ENCODE data around the gene CXCR3. TPM values are rescaled to one million over a fixed set of nuclear protein-coding genes. Genes with fewer than 3 reads are reported as not detected.

Gene CXCR3
- total RNA-seq = 10 to 100 TPM; 30.7 to 32.0 TPM

DNA sequence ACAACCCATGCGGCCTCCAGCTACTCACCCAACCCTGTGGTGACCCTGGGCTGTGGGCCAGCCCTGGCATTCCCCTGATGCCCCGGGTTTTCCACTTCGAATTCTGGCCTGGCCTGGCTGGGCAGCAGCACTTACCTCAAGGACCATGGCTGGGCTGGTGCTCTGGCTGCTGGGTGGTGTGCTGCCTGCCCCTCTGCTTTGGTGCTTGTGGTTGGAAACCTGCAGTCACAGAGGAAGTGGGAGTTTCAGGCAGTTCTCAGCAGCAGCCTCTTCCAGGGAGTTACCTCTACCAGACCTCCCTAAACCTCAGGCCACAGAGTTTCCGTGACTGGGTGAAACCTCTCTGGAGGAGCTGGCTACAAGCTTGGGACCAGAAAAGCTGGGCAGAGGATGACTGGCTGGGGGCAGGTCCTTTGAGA lies at the start of gene CXCR3:
Gene CXCR3 (minus strand): TSS at position 209 of the 419 bp plus-strand sequence. CDS start 62 bp downstream, at position 147.

DNA sequence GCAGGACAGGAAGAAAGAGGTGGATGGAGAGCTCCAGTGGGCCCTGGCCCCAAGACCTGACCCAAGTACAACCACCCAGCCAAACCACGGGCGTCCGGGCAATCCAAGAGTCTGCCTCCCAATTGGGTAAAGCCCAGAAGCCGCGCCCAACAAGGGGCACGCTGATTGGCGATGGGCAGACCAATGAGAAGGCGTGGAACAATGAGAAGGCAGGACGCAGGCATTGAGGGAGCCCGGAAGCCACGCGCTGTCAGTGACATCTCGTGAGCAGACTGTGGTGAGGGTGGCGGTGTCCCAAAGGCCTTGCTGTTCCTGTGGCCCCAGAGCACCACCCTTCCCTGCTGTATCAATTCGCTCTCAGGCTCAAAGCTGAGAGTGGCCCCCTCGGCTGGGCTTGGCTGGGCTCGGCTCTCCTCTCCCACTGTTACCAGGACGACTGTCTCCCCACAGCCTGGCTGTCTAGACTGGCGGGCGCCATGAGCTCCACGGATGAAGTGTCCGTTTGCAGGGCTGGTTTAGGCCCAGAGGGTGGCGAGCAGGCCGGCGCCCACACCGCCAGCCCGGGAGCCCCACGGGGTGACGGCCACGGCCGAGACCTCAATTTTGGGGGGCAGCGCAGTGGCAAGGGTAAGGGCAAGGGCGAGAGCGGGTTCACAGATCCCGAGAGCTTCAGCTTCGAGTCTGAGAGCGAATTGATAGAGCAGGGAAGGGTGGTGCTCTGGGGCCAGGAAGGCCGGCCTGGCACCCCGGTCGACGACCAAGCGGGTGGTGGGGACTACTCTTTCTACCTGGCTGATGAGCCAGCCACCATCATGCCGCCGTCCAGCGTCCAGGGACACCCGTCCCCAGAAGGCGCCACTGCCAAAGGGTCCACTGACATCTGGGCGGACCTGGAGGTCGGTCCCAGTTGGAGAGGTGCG lies 49.3 kb upstream of the CXCR3 start, which contains the start of gene LOC101059915:
Gene LOC101059915 (plus strand): TSS at position 219 of the 920 bp plus-strand sequence.

DNA sequence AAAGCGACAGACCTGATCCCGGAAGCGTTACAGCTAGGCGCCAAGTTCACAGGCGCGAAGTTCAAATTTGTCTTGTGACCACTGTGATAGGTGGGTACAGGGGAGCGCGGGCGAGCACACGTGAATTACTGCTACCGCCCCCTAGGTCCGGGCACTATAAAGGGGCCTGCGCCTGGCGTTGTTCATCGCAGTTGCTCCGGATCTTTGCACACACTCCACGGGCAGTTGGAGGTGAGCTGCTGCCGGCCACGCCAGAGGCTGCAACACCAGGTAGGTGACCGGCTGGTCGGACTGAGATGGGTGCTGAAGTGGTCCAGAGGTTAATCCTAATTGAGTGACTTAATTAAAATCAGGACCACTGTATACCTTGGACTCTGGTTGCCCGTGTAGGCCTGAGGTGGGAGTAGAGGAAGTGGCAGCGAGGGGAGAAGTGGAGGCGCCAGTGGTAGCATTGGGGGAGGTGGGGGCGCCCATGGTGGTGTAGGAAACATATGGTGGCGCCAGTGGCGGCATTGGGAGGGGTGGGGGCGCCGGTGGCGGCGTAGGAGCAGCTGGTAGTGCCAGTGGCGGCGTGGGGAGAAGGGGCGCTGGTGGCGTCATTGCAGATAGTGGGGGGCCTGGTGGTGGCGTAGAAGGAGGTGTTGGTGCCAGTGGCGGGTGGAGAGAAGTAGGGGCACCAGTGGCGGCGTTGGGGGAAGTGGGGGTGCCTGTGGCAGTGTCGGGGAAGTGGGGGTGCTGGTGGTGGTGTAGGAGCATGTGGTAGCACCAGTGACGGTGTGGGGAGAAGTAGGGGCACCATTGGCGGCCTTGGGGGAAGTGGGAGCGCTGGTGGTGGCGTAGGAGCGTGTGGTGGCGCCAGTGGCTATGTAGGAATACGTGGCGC lies 39.8 kb downstream of the CXCR3 start, which contains the start of gene GCNA:
Gene GCNA (plus strand): TSS at position 185 of the 883 bp plus-strand sequence. CDS start 2,385 bp downstream, outside the sequence.

Other genes with a start within 250 kb of the CXCR3 start
- gene OGT, start 85.4 kb downstream of the CXCR3 start, total RNA-seq = 100 to 1,000 TPM; 442 to 453 TPM
- 1 to 10 TPM; 5.8 to 7.6 TPM for gene GCNA, start 40.1 kb downstream of the CXCR3 start, total RNA-seq
- not detected for gene CXorf49, start 99.8 kb upstream of the CXCR3 start, total RNA-seq
- not detected for gene CXorf49B, start 144.8 kb upstream of the CXCR3 start, total RNA-seq

All from activated naive CD4-positive, alpha-beta T cell treated with anti-CD3 and anti-CD28 coated beads, Interleukin-2, amount 10 ng/mL, durations not matched to agents 5 hours and 36 hours (primary cell).